ENCODE measurements around the gene ZNF133. TPM values are rescaled to one million over a fixed set of nuclear protein-coding genes. Genes with fewer than 3 reads are reported as not detected.

ZNF133 gene
- total and polyA plus RNA-seq, 11 donors: 4.0 to 9.8 (median 6.3) TPM

DNA sequence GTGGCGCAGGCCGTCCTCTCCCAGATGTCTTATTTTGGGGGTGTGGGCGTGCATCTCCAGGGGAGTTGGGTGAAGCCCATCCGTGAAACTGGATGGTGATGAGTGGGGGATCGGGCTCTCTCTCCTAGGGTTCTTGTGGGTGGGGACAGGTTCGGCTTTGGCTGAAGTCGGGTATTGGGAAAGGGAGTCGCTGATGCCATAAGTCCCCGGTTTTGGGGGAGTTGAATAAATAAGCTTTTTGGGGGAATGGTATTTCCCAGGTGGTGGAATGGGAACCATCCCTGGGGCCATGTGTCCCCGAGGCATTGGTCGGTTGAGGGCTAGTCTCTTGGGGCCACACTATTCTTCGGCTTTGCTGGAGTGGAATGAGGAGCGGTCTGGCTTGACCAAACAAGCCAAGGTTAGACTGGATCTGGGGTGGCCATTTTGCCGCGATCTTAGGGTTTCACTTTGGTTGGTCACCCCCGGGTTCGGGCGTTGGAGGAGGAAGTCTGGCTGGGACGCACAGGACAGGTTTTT, 481 bp downstream of the ZNF133 start:
- peak overlapping the region; percentile 62 to 99 (median 78) for H3K4me3 ChIP-seq
- ATAC-seq (peak in 1 of 4 donors; percentile 11), DNase-seq (peak in 1 of 5 donors; percentile 10)
- peak overlapping the region in 11 of 12 donors; percentile 93 to 100 (median 95) for H3K27ac ChIP-seq
- 4 to 14% (median 7%) methylated on average over 17 to 19 of the region's 19 CpGs for WGBS, 4 donors
- H3K27me3 ChIP-seq: peaks cover 0 to 6% (median 0%) of the 10 kb centered on the region in 9 donors
- peaks cover 0 to 17% (median 6%) of the 10 kb centered on the region in 9 donors for H3K36me3 ChIP-seq
- intact Hi-C loops (cut with DNase I): loop anchor here in 9 of 10 donors (2.0 to 10.0 kb wide), 9 partner anchors 152 to 506 kb away; partner anchors contain the start of genes KAT14 (in 7 of the 9), PET117 (in 7 of the 9), DZANK1 (in 3 of the 9) and POLR3F (in 3 of the 9)
- no peak for TF ChIP-seq POLR2A (IDR thresholded peaks at IDR 0.05)
- TF ChIP-seq, protein P1, sequence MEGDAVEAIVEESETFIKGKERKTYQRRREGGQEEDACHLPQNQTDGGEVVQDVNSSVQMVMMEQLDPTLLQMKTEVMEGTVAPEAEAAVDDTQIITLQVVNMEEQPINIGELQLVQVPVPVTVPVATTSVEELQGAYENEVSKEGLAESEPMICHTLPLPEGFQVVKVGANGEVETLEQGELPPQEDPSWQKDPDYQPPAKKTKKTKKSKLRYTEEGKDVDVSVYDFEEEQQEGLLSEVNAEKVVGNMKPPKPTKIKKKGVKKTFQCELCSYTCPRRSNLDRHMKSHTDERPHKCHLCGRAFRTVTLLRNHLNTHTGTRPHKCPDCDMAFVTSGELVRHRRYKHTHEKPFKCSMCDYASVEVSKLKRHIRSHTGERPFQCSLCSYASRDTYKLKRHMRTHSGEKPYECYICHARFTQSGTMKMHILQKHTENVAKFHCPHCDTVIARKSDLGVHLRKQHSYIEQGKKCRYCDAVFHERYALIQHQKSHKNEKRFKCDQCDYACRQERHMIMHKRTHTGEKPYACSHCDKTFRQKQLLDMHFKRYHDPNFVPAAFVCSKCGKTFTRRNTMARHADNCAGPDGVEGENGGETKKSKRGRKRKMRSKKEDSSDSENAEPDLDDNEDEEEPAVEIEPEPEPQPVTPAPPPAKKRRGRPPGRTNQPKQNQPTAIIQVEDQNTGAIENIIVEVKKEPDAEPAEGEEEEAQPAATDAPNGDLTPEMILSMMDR (IDR thresholded peaks at IDR 0.05): no peak
- peaks cover 0 to 20% (median 12%) of the 10 kb centered on the region in 12 donors for H3K9me3 ChIP-seq
- H3K4me1 ChIP-seq: peaks cover 0 to 21% (median 12%) of the 10 kb centered on the region in 12 donors

DNA sequence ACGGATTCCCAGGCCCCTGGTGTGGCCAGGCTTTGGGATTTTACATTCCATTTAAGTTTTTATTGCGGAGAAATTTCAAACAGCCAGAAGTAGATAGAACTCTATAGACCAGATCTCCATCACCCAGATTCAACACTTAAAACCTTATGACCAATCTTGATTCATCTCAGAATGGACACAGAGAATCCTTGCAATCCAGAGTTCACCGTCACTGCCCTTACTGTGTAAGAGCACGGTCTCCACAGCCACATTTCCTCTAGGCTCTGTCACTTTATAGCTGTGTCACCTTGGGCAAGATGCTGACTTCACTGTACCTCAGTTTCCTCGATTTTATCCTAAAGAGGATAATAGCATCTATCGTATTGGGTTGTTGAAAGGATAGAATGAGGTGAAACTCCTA, 979 bp downstream of the ZNF133 start:
- DNase-seq: no peak
- H3K36me3 ChIP-seq: peaks cover 0 to 17% (median 6%) of the 10 kb centered on the region in 9 donors
- peaks cover 0 to 6% (median 0%) of the 10 kb centered on the region in 9 donors for H3K27me3 ChIP-seq
- no peak for TF ChIP-seq POLR2A (IDR thresholded peaks at IDR 0.05)
- TF ChIP-seq, protein P1 (IDR thresholded peaks at IDR 0.05): no peak
- no peak overlapping the region for H3K27ac ChIP-seq
- intact Hi-C loops (cut with DNase I): loop anchor here in 9 of 10 donors (2.0 to 10.0 kb wide), 9 partner anchors 152 to 505 kb away; partner anchors contain the start of genes KAT14 (in 7 of the 9), PET117 (in 7 of the 9), DZANK1 (in 3 of the 9) and POLR3F (in 3 of the 9)
- ATAC-seq: no peak
- H3K9me3 ChIP-seq: peaks cover 0 to 21% (median 12%) of the 10 kb centered on the region in 12 donors
- WGBS, 4 donors: 76 to 91% (median 80%) methylated on average over 6 of the region's 6 CpGs
- H3K4me1 ChIP-seq: peaks cover 0 to 21% (median 12%) of the 10 kb centered on the region in 12 donors
- H3K4me3 ChIP-seq: peak overlapping the region; percentile 62 to 99 (median 78)

GRCh38 chr20:18299364-18299763, 11.0 kb downstream of the ZNF133 start:
- Histone ChIP-seq H3K4me1 (no peaks in the 10 kb centered on the region), H3K36me3 (peaks cover 0 to 14% (median 4%) of the 10 kb centered on the region in 9 donors), H3K4me3 (no peak overlapping the region), H3K27me3 (no peaks in the 10 kb centered on the region), H3K27ac (no peak overlapping the region), H3K9me3 (peaks cover 0 to 3% (median 0%) of the 10 kb centered on the region in 12 donors)
- intact Hi-C loops (cut with DNase I): loop anchor here in 2 of 10 donors (10.0 kb wide), 1 partner anchor 165 kb away; the partner anchor contains the start of genes DZANK1 (in 2 of the 2) and POLR3F (in 2 of the 2)
- ATAC-seq (no peak), DNase-seq (no peak)
- 97 to 99% (median 99%) methylated on average over 3 of the region's 3 CpGs for WGBS, 4 donors
- TF ChIP-seq, protein P1 (IDR thresholded peaks at IDR 0.05): no peak
- TF ChIP-seq POLR2A (IDR thresholded peaks at IDR 0.05): no peak

GRCh38 chr20:18304618-18305017, 16.3 kb downstream of the ZNF133 start:
- intact Hi-C loops (cut with DNase I): no loop called here
- Histone ChIP-seq H3K4me1 (no peaks in the 10 kb centered on the region), H3K36me3 (peaks cover 0 to 38% (median 28%) of the 10 kb centered on the region in 9 donors), H3K4me3 (no peak overlapping the region), H3K27me3 (no peaks in the 10 kb centered on the region), H3K27ac (no peak overlapping the region), H3K9me3 (no peaks in the 10 kb centered on the region)
- WGBS, 4 donors: 90 to 98% (median 96%) methylated on average over 1 of the region's 1 CpG
- TF ChIP-seq POLR2A (IDR thresholded peaks at IDR 0.05): no peak
- TF ChIP-seq, protein P1 (IDR thresholded peaks at IDR 0.05): peak in 1 of 12 donors; percentile 7
- no peak for DNase-seq
- ATAC-seq: no peak

Measured in heart left ventricle (tissue), 16 donors.